ENCODE data around the gene ARHGAP40.

DNA sequence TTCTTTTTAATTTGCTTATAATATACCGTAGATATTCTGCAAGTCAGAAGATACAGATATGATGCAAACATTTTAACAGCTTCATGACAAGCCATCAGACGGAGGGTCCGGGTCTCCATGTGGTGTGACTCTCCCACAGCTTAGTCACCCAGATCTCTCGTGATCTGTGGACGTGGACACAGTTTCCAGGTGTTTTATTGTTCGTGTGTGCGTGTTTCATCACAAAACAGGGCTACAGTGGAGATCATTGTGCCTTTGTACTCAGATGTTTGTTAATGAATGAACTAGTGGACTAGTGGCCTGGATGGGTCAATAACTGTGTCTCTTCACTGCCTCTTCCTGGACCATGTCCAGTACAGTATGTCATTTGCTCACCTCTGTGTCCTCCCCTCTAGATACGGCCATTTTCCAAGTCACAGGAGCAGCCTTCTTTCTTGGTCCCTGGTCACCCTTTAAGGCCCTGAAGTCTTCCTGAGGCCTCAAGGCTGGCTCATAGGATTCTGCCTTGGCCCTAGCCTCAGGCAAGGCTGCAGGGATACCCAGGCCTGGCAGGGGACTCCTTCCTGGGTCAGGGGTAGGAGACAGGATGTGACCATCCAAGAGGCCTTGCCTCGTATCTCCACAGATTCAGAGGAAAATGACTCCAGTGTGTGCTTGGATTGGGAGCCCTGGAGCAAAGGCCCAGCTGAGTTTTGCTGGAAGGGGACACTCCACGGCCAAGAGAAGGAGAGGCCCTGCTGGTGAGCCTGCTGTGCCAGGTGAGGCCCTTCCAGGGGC lies 16.0 kb upstream of the ARHGAP40 start:
- TF ChIP-seq REST (IDR thresholded peaks at IDR 0.05; ENCODE audit: borderline replicate concordance) = no peak
- no peak for TF ChIP-seq REST (CRISPR knock-in tag; IDR thresholded peaks at IDR 0.05; ENCODE audit: low read depth)
- no peak for TF ChIP-seq GTF2F1 (IDR thresholded peaks at IDR 0.05; ENCODE audit: low read depth, low read length)
- no peak for TF ChIP-seq RFX1 (IDR thresholded peaks at IDR 0.05)
- TF ChIP-seq NCOR1 (IDR thresholded peaks at IDR 0.05) = no peak
- no peak for TF ChIP-seq ZNF311 (CRISPR knock-in tag; IDR thresholded peaks at IDR 0.05)

Measured in K562 (cell line).